HG03159 (cell line): ENCODE measurements around the gene USP17L18.
"Not testable (repeated sequence)": the region's sequence is repeated elsewhere in the genome, so short reads cannot be mapped to it uniquely, and the experiment has no call there.

Experiments
- ATAC-seq: cut with Tn5 transposase; IDR thresholded peaks from one replicate; pipeline ENCODE4 v1.9.1; 2021; ENCODE audit warnings: mild to moderate bottlenecking, moderate library complexity; ENCODE audit not compliant: unreplicated experiment

The USP17L18 gene, protein sequence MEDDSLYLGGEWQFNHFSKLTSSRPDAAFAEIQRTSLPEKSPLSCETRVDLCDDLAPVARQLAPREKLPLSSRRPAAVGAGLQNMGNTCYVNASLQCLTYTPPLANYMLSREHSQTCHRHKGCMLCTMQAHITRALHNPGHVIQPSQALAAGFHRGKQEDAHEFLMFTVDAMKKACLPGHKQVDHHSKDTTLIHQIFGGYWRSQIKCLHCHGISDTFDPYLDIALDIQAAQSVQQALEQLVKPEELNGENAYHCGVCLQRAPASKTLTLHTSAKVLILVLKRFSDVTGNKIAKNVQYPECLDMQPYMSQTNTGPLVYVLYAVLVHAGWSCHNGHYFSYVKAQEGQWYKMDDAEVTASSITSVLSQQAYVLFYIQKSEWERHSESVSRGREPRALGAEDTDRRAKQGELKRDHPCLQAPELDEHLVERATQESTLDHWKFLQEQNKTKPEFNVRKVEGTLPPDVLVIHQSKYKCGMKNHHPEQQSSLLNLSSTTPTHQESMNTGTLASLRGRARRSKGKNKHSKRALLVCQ

DNA sequence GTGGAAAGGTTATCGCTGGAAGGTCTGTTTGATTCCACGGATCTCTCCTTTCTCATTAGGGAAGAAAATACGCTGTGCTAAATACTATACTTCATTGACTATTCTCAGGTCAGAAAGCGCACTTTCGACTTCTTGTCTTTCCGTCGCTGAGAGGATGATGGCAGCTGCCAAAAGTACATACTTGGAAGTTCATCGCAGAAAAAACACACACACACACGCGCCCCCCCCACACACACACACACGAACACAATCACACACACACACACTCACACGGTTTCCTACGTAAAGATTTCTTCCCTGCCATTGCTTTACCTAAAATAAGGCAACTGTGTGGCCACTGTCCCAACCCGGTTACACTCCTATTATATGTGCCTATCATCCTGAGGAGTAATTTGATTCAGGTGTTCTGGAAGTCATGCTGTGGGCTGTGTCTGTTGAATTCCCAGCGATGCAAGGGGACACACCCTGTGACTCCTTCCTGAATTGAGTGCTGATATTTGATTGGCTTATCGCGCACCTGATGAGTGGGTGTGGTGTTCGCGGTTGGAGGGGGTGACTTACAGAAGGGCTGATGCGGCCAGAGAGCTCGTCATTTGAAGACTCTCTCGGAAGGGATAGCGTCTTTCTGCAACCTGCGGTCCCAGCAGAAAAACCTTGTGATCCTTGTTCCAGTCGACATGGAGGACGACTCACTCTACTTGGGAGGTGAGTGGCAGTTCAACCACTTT is at the start of gene USP17L18:
Gene USP17L18 (plus strand): TSS at position 678 of the 728 bp plus-strand sequence. CDS start 0 bp downstream, at position 678.
- ATAC-seq: not testable (repeated sequence)

DNA sequence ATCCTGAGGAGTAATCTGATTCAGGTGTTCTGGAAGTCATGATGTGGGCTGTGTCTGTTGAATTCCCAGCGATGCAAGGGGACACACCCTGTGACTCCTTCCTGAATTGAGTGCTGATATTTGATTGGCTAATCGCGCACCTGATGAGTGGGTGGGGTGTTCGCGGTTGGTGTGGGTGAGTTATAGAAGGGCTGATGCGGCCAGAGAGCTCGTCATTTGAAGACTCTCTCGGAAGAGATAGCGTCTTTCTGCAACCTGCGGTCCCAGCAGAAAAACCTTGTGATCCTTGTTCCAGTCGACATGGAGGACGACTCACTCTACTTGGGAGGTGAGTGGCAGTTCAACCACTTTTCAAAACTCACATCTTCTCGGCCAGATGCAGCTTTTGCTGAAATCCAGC is 38.1 kb upstream of the USP17L18 start, which contains the start of gene USP17L10:
Gene USP17L10 (plus strand): TSS at position 301 of the 400 bp plus-strand sequence. CDS start 0 bp downstream, at position 301.
- not testable (repeated sequence) for ATAC-seq

DNA sequence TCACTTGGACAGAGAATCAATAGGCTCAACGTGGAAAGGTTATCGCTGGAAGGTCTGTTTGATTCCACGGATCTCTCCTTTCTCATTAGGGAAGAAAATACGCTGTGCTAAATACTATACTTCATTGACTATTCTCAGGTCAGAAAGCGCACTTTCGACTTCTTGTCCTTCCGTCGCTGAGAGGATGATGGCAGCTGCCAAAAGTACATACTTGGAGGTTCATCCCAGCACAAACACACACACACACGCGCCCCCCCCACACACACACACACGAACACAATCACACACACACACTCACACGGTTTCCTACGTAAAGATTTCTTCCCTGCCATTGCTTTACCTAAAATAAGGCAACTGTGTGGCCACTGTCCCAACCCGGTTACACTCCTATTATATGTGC is 33.7 kb upstream of the USP17L18 start:
- ATAC-seq: not testable (repeated sequence)

DNA sequence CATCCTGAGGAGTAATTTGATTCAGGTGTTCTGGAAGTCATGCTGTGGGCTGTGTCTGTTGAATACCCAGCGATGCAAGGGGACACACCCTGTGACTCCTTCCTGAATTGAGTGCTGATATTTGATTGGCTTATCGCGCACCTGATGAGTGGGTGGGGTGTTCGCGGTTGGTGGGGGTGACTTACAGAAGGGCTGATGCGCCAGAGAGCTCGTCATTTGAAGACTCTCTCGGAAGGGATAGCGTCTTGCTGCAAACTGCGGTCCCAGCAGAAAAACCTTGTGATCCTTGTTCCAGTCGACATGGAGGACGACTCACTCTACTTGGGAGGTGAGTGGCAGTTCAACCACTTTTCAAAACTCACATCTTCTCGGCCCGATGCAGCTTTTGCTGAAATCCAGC is 33.3 kb upstream of the USP17L18 start, which contains the start of gene USP17L11:
Gene USP17L11 (plus strand): TSS at position 301 of the 400 bp plus-strand sequence. CDS start 0 bp downstream, at position 301.
- not testable (repeated sequence) for ATAC-seq

DNA sequence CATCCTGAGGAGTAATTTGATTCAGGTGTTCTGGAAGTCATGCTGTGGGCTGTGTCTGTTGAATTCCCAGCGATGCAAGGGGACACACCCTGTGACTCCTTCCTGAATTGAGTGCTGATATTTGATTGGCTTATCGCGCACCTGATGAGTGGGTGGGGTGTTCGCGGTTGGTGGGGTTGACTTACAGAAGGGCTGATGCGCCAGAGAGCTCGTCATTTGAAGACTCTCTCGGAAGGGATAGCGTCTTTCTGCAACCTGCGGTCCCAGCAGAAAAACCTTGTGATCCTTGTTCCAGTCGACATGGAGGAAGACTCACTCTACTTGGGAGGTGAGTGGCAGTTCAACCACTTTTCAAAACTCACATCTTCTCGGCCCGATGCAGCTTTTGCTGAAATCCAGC is 28.6 kb upstream of the USP17L18 start, which contains the start of gene USP17L12:
Gene USP17L12 (plus strand): TSS at position 301 of the 400 bp plus-strand sequence. CDS start 0 bp downstream, at position 301.
- ATAC-seq: not testable (repeated sequence)

DNA sequence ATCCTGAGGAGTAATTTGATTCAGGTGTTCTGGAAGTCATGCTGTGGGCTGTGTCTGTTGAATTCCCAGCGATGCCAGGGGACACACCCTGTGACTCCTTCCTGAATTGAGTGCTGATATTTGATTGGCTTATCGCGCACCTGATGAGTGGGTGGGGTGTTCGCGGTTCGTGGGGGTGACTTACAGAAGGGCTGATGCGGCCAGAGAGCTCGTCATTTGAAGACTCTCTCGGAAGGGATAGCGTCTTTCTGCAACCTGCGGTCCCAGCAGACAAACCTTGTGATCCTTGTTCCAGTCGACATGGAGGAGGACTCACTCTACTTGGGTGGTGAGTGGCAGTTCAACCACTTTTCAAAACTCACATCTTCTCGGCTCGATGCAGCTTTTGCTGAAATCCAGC is 23.8 kb upstream of the USP17L18 start, which contains the start of gene USP17L13:
Gene USP17L13 (plus strand): TSS at position 301 of the 400 bp plus-strand sequence. CDS start 0 bp downstream, at position 301.
- ATAC-seq: not testable (repeated sequence)

DNA sequence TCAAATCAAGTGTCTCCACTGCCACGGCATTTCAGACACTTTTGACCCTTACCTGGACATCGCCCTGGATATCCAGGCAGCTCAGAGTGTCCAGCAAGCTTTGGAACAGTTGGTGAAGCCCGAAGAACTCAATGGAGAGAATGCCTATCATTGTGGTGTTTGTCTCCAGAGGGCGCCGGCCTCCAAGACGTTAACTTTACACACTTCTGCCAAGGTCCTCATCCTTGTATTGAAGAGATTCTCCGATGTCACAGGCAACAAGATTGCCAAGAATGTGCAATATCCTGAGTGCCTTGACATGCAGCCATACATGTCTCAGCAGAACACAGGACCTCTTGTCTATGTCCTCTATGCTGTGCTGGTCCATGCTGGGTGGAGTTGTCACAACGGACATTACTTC is 18.2 kb upstream of the USP17L18 start:
- not testable (repeated sequence) for ATAC-seq

DNA sequence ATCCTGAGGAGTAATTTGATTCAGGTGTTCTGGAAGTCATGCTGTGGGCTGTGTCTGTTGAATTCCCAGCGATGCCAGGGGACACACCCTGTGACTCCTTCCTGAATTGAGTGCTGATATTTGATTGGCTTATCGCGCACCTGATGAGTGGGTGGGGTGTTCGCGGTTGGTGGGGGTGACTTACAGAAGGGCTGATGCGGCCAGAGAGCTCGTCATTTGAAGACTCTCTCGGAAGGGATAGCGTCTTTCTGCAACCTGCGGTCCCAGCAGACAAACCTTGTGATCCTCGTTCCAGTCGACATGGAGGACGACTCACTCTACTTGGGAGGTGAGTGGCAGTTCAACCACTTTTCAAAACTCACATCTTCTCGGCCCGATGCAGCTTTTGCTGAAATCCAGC is 14.3 kb upstream of the USP17L18 start, which contains the start of gene USP17L15:
Gene USP17L15 (plus strand): TSS at position 301 of the 400 bp plus-strand sequence. CDS start 0 bp downstream, at position 301.
- not testable (repeated sequence) for ATAC-seq

DNA sequence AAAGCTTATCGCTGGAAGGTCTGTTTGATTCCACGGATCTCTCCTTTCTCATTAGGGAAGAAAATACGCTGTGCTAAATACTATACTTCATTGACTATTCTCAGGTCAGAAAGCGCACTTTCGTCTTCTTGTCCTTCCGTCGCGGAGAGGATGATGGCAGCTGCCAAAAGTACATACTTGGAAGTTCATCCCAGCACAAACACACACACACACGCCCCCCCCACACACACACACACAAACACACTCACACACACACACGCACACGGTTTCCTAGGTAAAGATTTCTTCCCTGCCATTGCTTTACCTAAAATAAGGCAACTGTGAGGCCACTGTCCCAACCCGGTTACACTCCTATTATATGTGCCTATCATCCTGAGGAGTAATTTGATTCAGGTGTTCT is 10.0 kb upstream of the USP17L18 start:
- not testable (repeated sequence) for ATAC-seq

DNA sequence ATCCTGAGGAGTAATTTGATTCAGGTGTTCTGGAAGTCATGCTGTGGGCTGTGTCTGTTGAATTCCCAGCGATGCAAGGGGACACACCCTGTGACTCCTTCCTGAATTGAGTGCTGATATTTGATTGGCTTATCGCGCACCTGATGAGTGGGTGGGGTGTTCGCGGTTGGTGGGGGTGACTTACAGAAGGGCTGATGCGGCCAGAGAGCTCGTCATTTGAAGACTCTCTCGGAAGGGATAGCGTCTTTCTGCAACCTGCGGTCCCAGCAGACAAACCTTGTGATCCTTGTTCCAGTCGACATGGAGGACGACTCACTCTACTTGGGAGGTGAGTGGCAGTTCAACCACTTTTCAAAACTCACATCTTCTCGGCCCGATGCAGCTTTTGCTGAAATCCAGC is 4.9 kb upstream of the USP17L18 start, which contains the start of gene USP17L17:
Gene USP17L17 (plus strand): TSS at position 301 of the 400 bp plus-strand sequence. CDS start 0 bp downstream, at position 301.
- not testable (repeated sequence) for ATAC-seq

DNA sequence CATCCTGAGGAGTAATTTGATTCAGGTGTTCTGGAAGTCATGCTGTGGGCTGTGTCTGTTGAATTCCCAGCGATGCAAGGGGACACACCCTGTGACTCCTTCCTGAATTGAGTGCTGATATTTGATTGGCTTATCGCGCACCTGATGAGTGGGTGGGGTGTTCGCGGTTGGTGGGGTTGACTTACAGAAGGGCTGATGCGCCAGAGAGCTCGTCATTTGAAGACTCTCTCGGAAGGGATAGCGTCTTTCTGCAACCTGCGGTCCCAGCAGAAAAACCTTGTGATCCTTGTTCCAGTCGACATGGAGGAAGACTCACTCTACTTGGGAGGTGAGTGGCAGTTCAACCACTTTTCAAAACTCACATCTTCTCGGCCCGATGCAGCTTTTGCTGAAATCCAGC is 4.6 kb downstream of the USP17L18 start, which contains the start of gene USP17L19:
Gene USP17L19 (plus strand): TSS at position 301 of the 400 bp plus-strand sequence. CDS start 0 bp downstream, at position 301.
- not testable (repeated sequence) for ATAC-seq

DNA sequence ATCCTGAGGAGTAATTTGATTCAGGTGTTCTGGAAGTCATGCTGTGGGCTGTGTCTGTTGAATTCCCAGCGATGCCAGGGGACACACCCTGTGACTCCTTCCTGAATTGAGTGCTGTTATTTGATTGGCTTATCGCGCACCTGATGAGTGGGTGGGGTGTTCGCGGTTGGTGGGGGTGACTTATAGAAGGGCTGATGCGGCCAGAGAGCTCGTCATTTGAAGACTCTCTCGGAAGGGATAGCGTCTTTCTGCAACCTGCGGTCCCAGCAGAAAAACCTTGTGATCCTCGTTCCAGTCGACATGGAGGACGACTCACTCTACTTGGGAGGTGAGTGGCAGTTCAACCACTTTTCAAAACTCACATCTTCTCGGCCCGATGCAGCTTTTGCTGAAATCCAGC is 9.4 kb downstream of the USP17L18 start, which contains the start of gene USP17L20:
Gene USP17L20 (plus strand): TSS at position 301 of the 400 bp plus-strand sequence. CDS start 0 bp downstream, at position 301.
- ATAC-seq: not testable (repeated sequence)

DNA sequence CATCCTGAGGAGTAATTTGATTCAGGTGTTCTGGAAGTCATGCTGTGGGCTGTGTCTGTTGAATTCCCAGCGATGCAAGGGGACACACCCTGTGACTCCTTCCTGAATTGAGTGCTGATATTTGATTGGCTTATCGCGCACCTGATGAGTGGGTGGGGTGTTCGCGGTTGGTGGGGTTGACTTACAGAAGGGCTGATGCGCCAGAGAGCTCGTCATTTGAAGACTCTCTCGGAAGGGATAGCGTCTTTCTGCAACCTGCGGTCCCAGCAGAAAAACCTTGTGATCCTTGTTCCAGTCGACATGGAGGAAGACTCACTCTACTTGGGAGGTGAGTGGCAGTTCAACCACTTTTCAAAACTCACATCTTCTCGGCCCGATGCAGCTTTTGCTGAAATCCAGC is 14.1 kb downstream of the USP17L18 start, which contains the start of gene USP17L21:
Gene USP17L21 (plus strand): TSS at position 301 of the 400 bp plus-strand sequence. CDS start 0 bp downstream, at position 301.
- ATAC-seq: not testable (repeated sequence)

DNA sequence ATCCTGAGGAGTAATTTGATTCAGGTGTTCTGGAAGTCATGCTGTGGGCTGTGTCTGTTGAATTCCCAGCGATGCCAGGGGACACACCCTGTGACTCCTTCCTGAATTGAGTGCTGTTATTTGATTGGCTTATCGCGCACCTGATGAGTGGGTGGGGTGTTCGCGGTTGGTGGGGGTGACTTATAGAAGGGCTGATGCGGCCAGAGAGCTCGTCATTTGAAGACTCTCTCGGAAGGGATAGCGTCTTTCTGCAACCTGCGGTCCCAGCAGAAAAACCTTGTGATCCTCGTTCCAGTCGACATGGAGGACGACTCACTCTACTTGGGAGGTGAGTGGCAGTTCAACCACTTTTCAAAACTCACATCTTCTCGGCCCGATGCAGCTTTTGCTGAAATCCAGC is 18.9 kb downstream of the USP17L18 start, which contains the start of gene USP17L22:
Gene USP17L22 (plus strand): TSS at position 301 of the 400 bp plus-strand sequence. CDS start 0 bp downstream, at position 301.
- not testable (repeated sequence) for ATAC-seq

DNA sequence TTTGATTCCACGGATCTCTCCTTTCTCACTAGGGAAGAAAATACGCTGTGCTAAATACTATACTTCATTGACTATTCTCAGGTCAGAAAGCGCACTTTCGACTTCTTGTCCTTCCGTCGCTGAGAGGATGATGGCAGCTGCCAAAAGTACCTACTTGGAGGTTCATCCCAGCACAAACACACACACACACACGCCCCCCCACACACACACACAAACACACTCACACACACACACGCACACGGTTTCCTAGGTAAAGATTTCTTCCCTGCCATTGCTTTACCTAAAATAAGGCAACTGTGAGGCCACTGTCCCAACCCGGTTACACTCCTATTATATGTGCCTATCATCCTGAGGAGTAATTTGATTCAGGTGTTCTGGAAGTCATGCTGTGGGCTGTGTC is 23.3 kb downstream of the USP17L18 start:
- ATAC-seq: not testable (repeated sequence)
